HG03432 (cell line): ENCODE measurements around the gene FBXO17.

Experiments used
- ATAC-seq: cut with Tn5 transposase; IDR thresholded peaks from one replicate; pipeline ENCODE4 v1.9.1; 2021; ENCODE audit warnings: mild to moderate bottlenecking, moderate library complexity; ENCODE audit not compliant: unreplicated experiment

Gene FBXO17

GRCh38 chr19:38918526-38918925, 57.0 kb downstream of the FBXO17 start:
- no peak for ATAC-seq

DNA sequence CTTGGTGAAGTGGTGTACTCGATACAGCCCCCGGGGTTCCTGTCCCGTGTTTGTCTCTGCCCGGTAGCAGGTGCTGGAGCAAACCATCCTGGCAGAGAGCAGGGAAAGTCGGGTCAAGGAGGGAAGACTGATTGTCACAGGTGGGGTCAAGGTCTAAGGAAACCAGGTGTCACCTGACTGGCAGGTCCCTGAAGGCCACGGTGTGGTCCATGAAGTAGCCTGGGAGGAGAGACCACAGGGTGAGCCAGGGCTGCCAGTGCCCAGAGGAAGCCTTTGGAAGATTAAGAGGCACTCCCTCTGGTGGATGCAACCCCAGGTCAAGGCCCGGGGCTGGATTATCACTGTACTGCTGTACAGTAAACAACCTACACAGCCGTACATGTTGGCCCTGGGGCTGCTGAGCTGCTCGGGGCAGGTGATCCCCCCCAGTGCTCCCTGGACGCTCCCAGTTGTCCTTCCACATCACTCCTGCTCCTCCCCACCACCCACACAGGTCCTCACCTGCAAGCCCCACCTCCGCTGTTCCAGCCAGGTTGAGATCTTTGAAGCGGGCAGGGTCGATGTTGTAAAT, 57.5 kb downstream of the FBXO17 start:
- ATAC-seq = no peak

- ATAC-seq = no peak
Observed at GRCh38 chr19:38917516-38917915, 58.0 kb downstream of the FBXO17 start.

DNA sequence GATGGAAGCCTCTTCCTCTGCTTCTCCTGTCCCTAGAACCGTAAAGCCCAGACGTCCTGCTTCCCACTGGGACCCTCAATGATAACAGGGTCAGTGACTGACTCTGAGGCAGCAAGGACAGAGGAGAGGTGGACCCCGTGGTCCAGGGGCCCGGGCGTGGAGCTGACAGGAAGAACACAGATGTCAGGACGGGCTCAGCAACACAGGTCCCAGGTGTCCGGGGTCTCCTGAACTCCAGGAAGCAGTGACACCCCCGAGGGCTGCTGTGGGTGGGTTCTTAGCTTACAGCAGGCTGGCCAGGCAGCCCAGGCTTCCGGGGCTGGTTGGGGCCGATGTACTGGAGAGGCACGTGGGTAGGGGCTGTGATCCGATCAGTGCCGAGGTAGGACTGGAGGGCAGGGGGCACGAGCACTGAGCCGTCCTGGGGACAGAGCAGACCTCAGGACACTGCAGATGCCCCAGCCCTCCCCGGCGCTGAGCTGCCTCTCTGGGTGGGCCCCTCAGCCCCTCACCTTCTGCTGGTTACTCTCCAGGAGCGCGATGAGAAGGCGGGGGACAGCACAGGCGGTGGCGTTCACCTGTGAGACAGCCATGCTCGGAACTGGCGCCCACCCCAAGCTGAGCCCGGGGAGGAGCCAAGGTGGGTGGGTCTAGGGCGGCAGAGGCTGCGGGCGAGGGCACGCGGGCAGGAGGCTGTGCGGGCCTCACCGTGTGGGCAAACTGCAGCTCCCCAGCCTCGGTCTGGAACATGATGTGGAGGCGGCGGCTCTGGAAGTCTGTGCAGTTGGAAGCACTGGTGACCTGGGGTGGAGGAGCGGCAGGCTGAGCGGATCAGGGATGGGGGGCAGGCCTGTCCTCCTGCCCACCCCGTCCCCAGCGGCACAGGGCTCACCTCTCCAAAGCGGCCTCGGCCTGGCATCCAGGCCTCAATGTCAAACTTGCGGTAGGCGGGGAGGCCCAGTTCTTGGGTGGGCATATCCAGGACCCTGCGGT, 59.9 kb downstream of the FBXO17 start:
- no peak for ATAC-seq

DNA sequence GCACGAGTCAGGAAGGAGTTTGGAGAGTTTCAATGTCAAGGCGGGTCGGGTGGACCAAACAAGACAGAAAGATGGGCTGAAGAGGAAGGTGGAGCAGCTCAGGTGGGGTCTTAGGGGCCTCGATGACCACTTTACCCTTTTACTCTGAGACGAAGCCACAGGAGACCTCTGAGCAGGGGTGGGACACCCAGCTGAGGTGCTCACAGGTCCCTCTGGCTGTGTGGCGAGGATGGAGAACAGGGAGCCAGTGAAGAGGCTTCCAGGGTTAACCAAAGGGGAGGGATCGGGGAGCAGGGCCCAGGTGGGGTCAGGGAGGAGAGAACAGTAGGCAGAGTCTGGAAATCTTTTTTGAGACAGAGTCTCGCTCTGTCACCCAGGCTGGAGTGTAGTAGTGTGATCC, 61.6 kb downstream of the FBXO17 start:
- ATAC-seq = no peak

- ATAC-seq = no peak
Observed at GRCh38 chr19:38912600-38913514, 62.7 kb downstream of the FBXO17 start.

DNA sequence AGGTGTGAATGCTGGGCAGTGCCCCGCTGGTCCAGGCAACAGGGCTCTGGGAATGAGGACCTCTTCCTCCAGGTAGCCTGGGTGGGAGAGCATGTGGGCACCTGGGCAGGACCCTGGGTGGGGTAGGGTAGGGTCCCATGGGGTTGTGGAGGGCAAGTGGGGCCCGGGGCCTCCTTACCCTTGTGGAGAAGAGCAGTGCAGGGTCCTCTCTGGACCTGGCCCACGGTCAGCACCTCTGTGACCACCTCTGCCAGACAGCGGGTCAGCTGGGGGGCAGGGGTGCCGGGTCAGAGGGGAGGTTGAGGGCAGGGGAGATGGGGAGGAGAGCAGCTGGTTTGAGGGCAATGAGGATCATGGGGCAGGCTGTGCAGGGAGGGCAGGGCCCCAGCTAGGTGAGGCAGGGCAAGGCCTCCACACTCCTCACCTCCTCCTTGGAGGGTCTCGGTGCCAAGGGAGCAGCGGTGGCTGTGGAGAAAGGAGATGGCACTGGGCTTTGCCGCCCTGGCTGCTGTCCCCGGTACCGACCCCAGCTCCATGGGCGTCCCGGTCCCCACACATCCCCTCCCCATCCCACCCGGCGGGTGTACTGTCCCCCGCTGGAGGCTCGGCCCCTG, 64.0 kb downstream of the FBXO17 start:
- no peak for ATAC-seq

DNA sequence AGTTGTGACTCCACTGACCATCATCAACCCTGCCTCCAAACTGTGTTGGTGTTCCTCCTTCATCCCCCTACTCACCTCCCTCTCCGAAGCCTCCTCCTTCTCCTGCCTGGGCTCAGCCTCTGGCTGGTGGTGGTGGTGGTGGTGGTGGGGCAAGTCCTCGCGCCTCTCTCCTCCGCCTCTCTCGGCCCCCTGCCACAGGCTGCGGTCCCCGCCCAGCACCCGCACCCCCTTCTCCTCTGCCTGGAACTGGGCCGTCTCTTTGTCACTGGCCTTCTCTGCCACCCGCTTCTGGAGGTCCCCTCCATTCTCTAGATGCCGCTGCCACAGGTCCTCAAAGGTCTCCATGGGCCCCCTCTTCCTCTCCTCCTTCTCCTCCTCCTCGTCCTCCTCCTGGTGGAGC, 65.1 kb downstream of the FBXO17 start:
- ATAC-seq = no peak

- no peak for ATAC-seq
Observed at GRCh38 chr19:38908911-38909310, 66.6 kb downstream of the FBXO17 start.

- no peak for ATAC-seq
Observed at GRCh38 chr19:38907670-38908069, 67.9 kb downstream of the FBXO17 start.

- no peak for ATAC-seq
Observed at GRCh38 chr19:38907227-38907626, 68.3 kb downstream of the FBXO17 start.

DNA sequence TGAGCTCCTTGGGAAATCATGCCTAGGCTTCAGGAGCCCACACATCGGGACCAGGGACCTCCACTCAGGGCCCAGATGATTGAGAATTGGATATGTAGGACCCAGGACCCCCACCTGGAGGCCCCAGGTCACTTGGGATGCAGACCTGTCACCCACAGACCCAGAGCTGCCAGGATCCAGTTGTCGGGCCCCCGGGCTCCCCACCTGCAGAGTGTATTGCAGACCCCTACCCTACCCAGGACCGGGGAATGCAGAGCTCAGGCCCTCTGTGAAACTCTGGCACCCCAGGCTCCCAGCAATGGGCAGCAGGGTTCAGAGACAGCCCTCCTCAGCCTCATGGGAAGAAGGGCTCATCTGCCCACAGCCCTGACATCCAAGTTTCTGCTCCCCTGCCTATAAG, 69.9 kb downstream of the FBXO17 start:
- no peak for ATAC-seq

GRCh38 chr19:38904581-38905539, 70.7 kb downstream of the FBXO17 start:
- no peak for ATAC-seq

DNA sequence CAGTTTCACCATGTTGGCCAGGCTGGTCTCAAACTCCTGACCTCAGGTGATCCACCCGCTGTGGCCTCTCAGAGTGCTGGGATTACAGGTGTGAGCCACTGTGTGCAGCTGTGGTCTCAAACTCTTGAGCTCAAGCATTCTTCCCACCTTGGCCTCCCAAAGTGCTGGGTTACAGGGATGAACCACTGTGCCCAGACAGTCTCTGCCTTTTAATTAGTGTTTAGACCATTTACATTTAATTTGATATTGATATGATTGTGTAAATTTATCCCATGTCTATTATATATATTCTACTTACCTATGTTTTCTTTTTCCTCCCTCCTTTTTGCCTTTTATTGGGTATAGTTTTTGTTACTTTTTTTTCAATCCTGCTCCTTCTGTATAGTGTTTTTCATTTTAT, 73.9 kb downstream of the FBXO17 start:
- no peak for ATAC-seq

- no peak for ATAC-seq
Observed at GRCh38 chr19:38900743-38901190, 74.8 kb downstream of the FBXO17 start.

DNA sequence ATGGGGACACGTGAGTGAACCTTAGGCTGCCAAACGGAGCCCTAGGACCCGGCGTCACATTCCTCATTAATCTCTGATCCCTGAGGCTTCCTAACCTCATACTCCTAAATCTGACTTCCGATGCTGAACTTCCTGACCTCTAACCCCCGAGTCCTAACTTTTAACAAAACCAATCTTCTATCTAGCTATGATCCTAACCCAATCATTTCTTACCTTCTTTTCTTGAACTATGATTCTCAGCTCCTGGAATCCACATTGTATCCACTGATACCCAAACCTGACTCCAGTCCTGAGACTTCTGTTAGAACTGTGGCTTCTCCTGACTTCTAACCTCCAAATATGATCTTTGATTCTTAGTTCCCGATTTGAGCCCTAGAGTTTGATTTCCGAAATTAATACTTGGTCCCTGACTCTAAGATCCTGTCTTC, 75.3 kb downstream of the FBXO17 start:
- no peak for ATAC-seq

DNA sequence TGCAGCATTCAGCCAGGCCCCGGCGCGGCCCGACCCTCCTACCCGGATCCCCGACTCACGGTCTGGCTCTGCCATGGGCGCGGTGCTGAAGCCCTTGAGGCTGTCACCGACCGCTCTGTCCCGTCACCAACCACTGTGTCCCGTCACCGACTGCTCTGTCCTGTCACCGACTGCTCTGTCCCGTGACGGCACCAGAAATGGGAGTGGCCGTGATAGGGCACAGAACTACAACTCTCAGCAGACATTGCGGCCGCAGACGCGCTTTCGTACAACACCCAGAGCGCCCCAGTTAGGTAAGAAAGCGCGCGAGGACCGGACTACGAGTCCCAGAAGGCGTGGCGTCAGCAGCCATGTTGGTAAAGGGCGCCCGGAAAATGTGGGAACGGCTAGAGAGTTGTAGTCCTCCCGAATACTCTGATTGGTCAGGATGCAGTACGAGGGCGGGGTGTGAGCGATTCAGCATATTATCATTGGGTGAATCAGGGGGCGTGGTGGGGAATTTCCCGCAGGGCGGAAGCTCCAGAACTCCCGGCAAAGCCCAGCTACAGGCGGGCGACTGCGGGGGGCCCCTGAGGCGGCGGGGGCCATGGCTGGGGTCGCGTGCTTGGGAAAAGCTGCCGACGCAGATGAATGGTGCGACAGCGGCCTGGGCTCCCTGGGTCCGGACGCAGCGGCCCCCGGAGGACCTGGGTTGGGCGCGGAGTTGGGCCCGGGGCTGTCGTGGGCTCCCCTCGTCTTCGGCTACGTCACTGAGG, 75.9 kb downstream of the FBXO17 start, which contains the start of the genes NFKBIB and SIRT2:
TSS of gene NFKBIB (plus strand) at position 523 of the 755 bp plus-strand sequence. CDS start at position 587, 64 bp downstream.
TSS of gene SIRT2 (minus strand) at position 172 of the 755 bp plus-strand sequence. CDS start at position 75, 97 bp downstream.
- peak; percentile 88 for ATAC-seq

GRCh38 chr19:38898788-38899446, 76.6 kb downstream of the FBXO17 start:
- no peak for ATAC-seq
